ENCODE results near the gene GNG12.

GNG12 gene

DNA sequence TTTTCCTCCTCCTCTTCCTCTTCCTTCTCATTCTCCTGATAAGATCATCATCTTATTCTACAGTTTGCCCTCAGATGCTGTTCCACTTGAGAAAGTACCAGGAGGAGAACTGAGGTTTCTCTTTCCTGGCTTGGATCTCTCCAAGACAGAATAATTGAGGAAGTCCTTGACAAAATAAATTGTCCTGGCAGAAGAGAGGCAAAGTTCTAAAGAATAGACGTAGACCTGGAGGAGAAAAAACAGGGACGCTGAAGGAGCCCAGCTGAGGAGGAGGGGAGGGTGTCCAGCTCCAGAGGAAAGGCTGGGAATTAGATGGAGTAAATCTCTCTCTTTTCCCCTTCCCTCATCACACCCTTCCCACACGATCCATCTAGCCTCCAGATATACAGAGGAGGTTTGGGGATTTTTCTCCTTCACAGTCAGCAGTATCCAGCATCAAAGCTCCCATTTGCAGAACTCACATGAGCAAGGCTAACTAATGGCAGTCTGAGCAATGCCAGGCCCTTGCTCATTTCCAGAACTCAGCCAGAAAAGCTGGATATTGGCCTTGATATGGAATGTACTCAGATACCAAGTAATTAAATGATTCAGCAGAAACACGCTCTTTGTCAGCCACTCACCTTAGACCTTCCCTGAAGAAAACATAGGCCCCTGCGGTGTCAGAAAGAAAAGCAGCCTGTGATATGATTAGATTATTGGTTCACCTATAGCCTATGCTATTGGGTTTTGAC is 5.1 kb upstream of the GNG12 start:
- H3K27me3 ChIP-seq (ENCODE audit: low read length): no peaks in the 10 kb centered on the region
- H3K27ac ChIP-seq (ENCODE audit: low read depth, low read length): no peak overlapping the region
- H3K36me3 ChIP-seq (ENCODE audit: low read length): no peaks in the 10 kb centered on the region
- no peak for TF ChIP-seq EZH2phosphoT487 (conservative IDR thresholded peaks at IDR 0.05; ENCODE audit: low read length)
- TF ChIP-seq, protein P1, sequence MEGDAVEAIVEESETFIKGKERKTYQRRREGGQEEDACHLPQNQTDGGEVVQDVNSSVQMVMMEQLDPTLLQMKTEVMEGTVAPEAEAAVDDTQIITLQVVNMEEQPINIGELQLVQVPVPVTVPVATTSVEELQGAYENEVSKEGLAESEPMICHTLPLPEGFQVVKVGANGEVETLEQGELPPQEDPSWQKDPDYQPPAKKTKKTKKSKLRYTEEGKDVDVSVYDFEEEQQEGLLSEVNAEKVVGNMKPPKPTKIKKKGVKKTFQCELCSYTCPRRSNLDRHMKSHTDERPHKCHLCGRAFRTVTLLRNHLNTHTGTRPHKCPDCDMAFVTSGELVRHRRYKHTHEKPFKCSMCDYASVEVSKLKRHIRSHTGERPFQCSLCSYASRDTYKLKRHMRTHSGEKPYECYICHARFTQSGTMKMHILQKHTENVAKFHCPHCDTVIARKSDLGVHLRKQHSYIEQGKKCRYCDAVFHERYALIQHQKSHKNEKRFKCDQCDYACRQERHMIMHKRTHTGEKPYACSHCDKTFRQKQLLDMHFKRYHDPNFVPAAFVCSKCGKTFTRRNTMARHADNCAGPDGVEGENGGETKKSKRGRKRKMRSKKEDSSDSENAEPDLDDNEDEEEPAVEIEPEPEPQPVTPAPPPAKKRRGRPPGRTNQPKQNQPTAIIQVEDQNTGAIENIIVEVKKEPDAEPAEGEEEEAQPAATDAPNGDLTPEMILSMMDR (IDR thresholded peaks at IDR 0.05; ENCODE audit: insufficient read depth, low read length, poor library complexity, severe bottlenecking): no peak
- H3K9me3 ChIP-seq (ENCODE audit: insufficient read depth, low read length): no peaks in the 10 kb centered on the region
- H3K79me2 ChIP-seq (ENCODE audit: insufficient read depth, low read length): no peaks in the 10 kb centered on the region
- no peak overlapping the region for H3K9ac ChIP-seq (ENCODE audit: low read length)
- H2AFZ ChIP-seq (ENCODE audit: low read depth, low read length, severe bottlenecking): no peak overlapping the region
- no peak overlapping the region for H3K4me2 ChIP-seq (ENCODE audit: low read depth, low read length, poor library complexity, severe bottlenecking)
- H3K9me2 ChIP-seq (replicated peaks; ENCODE audit: insufficient read depth, low read length): no peaks in the 10 kb centered on the region
- no peak overlapping the region for H3K4me3 ChIP-seq (ENCODE audit: insufficient read depth, low read length, poor library complexity, severe bottlenecking)
- H3F3A ChIP-seq (ENCODE audit: insufficient read depth): no peaks in the 10 kb centered on the region
- H4K20me1 ChIP-seq (ENCODE audit: low read depth, low read length): 0 out of 2 replicates have a peak, but pooled peaks cover 3% of the 10 kb centered on the region

DNA sequence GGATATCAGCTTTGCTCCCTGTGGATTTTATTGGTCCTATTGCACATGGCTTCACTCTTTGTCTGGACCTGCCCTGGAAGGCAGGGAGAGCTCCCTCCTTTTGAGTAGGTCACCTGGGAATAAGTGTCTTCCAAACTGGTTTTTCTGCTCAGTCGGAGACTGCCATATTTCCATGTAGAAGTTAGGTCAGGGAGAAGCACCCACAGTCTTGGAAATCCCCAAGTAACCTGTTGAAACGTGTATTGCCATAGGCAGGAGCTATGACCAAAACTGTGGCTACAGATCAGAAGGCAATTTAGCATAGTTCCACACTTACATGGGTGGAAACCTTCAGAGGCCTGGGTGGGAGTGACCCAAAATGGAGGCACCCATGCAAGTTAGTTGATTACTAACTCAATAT is 3.5 kb upstream of the GNG12 start:
- no peak overlapping the region for H3K27ac ChIP-seq (ENCODE audit: low read depth, low read length)
- no peaks in the 10 kb centered on the region for H3K36me3 ChIP-seq (ENCODE audit: low read length)
- H3K4me3 ChIP-seq (ENCODE audit: insufficient read depth, low read length, poor library complexity, severe bottlenecking): no peak overlapping the region
- H2AFZ ChIP-seq (ENCODE audit: low read depth, low read length, severe bottlenecking): no peak overlapping the region
- H3K9me2 ChIP-seq (replicated peaks; ENCODE audit: insufficient read depth, low read length): no peaks in the 10 kb centered on the region
- H3K4me2 ChIP-seq (ENCODE audit: low read depth, low read length, poor library complexity, severe bottlenecking): no peak overlapping the region
- H3K9ac ChIP-seq (ENCODE audit: low read length): no peak overlapping the region
- TF ChIP-seq, protein P1 (IDR thresholded peaks at IDR 0.05; ENCODE audit: insufficient read depth, low read length, poor library complexity, severe bottlenecking): no peak
- TF ChIP-seq EZH2phosphoT487 (conservative IDR thresholded peaks at IDR 0.05; ENCODE audit: low read length): no peak
- no peaks in the 10 kb centered on the region for H3K27me3 ChIP-seq (ENCODE audit: low read length)
- H4K20me1 ChIP-seq (ENCODE audit: low read depth, low read length): 0 out of 2 replicates have a peak, but pooled peaks cover 2% of the 10 kb centered on the region
- H3K79me2 ChIP-seq (ENCODE audit: insufficient read depth, low read length): no peaks in the 10 kb centered on the region
- H3F3A ChIP-seq (ENCODE audit: insufficient read depth): no peaks in the 10 kb centered on the region
- H3K9me3 ChIP-seq (ENCODE audit: insufficient read depth, low read length): no peaks in the 10 kb centered on the region

DNA sequence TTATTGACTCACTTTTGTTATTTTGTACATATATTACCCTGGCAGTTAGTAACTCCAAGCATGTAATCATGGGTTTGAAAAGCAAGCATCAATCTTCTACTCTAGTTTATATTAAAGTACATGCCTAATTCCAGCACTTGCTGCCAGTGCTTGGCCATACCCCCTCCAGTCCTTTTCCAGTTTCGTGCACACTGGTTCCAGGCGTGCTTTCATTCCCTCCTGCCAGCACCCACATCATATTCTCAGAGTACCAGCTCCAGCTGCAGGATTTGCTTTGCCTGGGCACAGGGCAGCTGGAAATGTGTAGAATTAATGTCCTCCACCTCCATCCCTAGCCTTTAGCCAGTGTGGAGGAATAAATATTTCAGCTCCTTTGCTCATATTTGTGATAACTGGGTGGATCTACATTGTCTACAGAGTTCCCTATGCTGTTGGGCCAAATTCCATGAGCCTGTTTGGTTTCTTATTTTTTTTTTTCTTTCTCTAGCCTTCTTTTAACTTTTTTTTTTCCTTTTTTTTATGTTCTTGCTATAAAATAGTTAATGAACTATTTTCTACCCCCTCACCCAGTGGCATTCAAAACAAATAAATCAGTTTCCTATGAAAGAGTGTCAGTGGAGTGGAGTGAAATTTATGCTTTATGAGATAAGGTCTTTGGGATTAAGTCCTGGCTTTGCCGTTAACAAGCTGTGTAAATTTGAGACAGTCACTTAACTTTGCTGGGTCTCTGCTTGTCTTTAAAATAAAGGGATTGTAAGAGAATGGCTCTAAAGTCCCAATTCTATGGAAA is 2.6 kb upstream of the GNG12 start:
- Histone ChIP-seq H3K4me2 (ENCODE audit: low read depth, low read length, poor library complexity, severe bottlenecking) (no peak overlapping the region), H3K79me2 (ENCODE audit: insufficient read depth, low read length) (no peaks in the 10 kb centered on the region)
- TF ChIP-seq, protein P1 (IDR thresholded peaks at IDR 0.05; ENCODE audit: insufficient read depth, low read length, poor library complexity, severe bottlenecking): no peak
- TF ChIP-seq EZH2phosphoT487 (conservative IDR thresholded peaks at IDR 0.05; ENCODE audit: low read length): no peak

More for the DNA sequence above, 2.6 kb upstream of the GNG12 start:
- Histone ChIP-seq H2AFZ (ENCODE audit: low read depth, low read length, severe bottlenecking) (no peak overlapping the region), H3K27ac (ENCODE audit: low read depth, low read length) (no peak overlapping the region), H4K20me1 (ENCODE audit: low read depth, low read length) (no peaks in the 10 kb centered on the region), H3K9me3 (ENCODE audit: insufficient read depth, low read length) (no peaks in the 10 kb centered on the region), H3K27me3 (ENCODE audit: low read length) (no peaks in the 10 kb centered on the region; the same call in 1 of the 2 replicates), H3K9ac (ENCODE audit: low read length) (no peak overlapping the region), H3K4me3 (ENCODE audit: insufficient read depth, low read length, poor library complexity, severe bottlenecking) (no peak overlapping the region), H3K36me3 (ENCODE audit: low read length) (no peaks in the 10 kb centered on the region), H3K9me2 (replicated peaks; ENCODE audit: insufficient read depth, low read length) (no peaks in the 10 kb centered on the region), H3F3A (ENCODE audit: insufficient read depth) (no peaks in the 10 kb centered on the region)

All from SU-DHL-6 (cell line).